ENCODE data around the gene FCMR.

Gene FCMR

GRCh38 chr1:206951318-206952100 lies 29.8 kb upstream of the FCMR start:
- DNase-seq, result peak; percentile 41

GRCh38 chr1:206949641-206950040 lies 27.9 kb upstream of the FCMR start:
- no peak for DNase-seq

GRCh38 chr1:206949208-206949607 lies 27.5 kb upstream of the FCMR start:
- DNase-seq, result no peak

GRCh38 chr1:206947255-206947654 lies 25.5 kb upstream of the FCMR start:
- DNase-seq, result no peak

- no peak for DNase-seq
Measured at GRCh38 chr1:206946261-206946660, 24.5 kb upstream of the FCMR start, which contains the start of gene PIGR. Gene PIGR, minus strand, starts transcription at chr1:206946466. Its CDS starts 5,935 bp downstream, at chr1:206940531.

- no peak for DNase-seq
Measured at GRCh38 chr1:206945779-206946178, 24.0 kb upstream of the FCMR start.

- no peak for DNase-seq
Measured at GRCh38 chr1:206944703-206945102, 23.0 kb upstream of the FCMR start.

GRCh38 chr1:206941766-206942418 lies 20.2 kb upstream of the FCMR start:
- no peak for DNase-seq

GRCh38 chr1:206940588-206940936 lies 18.8 kb upstream of the FCMR start:
- no peak for DNase-seq

- no peak for DNase-seq
Measured at GRCh38 chr1:206939841-206940587, 18.3 kb upstream of the FCMR start.

GRCh38 chr1:206939131-206939530 lies 17.4 kb upstream of the FCMR start:
- DNase-seq, result no peak

GRCh38 chr1:206937425-206937824 lies 15.7 kb upstream of the FCMR start:
- no peak for DNase-seq

- no peak for DNase-seq
Measured at GRCh38 chr1:206935491-206936067, 13.8 kb upstream of the FCMR start.

GRCh38 chr1:206933333-206933945 lies 11.7 kb upstream of the FCMR start:
- no peak for DNase-seq

- no peak for DNase-seq
Measured at GRCh38 chr1:206932177-206932576, 10.4 kb upstream of the FCMR start.

GRCh38 chr1:206931709-206932108 lies 10.0 kb upstream of the FCMR start:
- DNase-seq, result no peak

GRCh38 chr1:206930210-206930798 lies 8.6 kb upstream of the FCMR start:
- no peak for DNase-seq

- no peak for DNase-seq
Measured at GRCh38 chr1:206929524-206929923, 7.8 kb upstream of the FCMR start.

GRCh38 chr1:206926286-206926685 lies 4.5 kb upstream of the FCMR start:
- no peak for DNase-seq

GRCh38 chr1:206925106-206925736 lies 3.5 kb upstream of the FCMR start:
- no peak for DNase-seq

- DNase-seq, result no peak
Measured at GRCh38 chr1:206924592-206925105, 2.9 kb upstream of the FCMR start.
